GM12892 (cell line): ENCODE measurements around the gene PRDM16.

Experiments used
- POLR2A ChIP-seq: IDR thresholded peaks from 2 replicates; pipeline ENCODE4 v1.6.1; 2011; ENCODE audit warnings: low read depth, low read length, control low read depth
- POLR2AphosphoS5 ChIP-seq: IDR thresholded peaks from 2 replicates; pipeline ENCODE4 v1.6.1; 2011; ENCODE audit warnings: low read depth, low read length, control low read depth

DNA sequence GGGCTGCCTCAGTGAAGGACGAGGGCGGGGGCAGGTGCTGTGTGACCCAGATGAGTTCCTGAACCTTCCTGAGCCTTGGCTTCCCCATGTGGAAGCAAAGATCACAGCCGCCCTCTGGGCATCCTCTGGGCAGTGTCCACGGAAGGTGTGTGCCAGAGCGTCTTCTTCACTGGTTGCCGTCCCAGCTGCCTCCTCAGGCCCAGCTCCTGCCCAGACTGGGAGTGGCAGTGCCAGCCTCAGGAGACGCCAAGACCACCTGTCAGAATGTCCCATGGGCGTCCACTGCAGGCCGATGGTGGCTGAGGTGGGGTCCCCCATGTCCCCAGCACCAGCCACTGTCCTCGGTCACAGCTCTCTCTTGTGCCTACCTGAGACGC is 395.6 kb downstream of the PRDM16 start:
- TF ChIP-seq POLR2AphosphoS5 = no peak
- no peak for TF ChIP-seq POLR2A
